H1 (cell line): Measurements from ENCODE around the gene CPED1. TPM values are rescaled to one million over a fixed set of nuclear protein-coding genes. Genes with fewer than 3 reads are reported as not detected.

Source experiments
- CTCF ChIA-PET: fragments of 300-600 bp; sonication (Branson Sonifier 250); formaldehyde crosslinking; loops from one replicate; lab custom pipeline; 2021; ENCODE audit not compliant: partially characterized antibody; lab: Charles Lee
- POLR2A ChIA-PET: fragments of 300-600 bp; sonication (Branson Sonifier 250); formaldehyde crosslinking; loops from one replicate; lab custom pipeline; 2021; ENCODE audit warnings: inconsistent platforms; ENCODE audit not compliant: partially characterized antibody; lab: Charles Lee
- DNase-seq, 2 experiments: peaks; one replicate each; pipeline versions ENCODE4 v3.0.0 to v3.0.0-alpha.2; 2010 to 2022; ENCODE audit warnings: low spot score in 2 of 2, low read depth in 1 of 2, mixed read lengths in 1 of 2
- FAIRE-seq: peaks from 2 replicates; lab custom pipeline; 2011; peaks lifted over from hg19 to GRCh38; lab: Jason Lieb, UNC
- H2AFZ ChIP-seq: 2 replicates; pipeline ENCODE4 v1.8.1; 2012; ENCODE audit warnings: low read length, inconsistent platforms
- H2AK5ac ChIP-seq: 2 replicates; pipeline ENCODE4 v1.6.1; 2013; ENCODE audit warnings: low read depth, low read length
- H2BK120ac ChIP-seq: replicated peaks from 2 replicates; pipeline ENCODE3; 2013; ENCODE audit warnings: low read depth, low read length, inconsistent platforms
- H2BK12ac ChIP-seq: 2 replicates; pipeline ENCODE4 v1.6.1; 2013; ENCODE audit warnings: low read depth, low read length
- H2BK15ac ChIP-seq: 2 replicates; pipeline ENCODE4 v1.6.1; 2013; ENCODE audit warnings: low read length
- H2BK20ac ChIP-seq: 2 replicates; pipeline ENCODE4 v1.6.1; 2013; ENCODE audit warnings: low read length
- H2BK5ac ChIP-seq: 2 replicates; pipeline ENCODE4 v1.6.1; 2013; ENCODE audit warnings: low read depth, low read length
- H3K14ac ChIP-seq: 2 replicates; pipeline ENCODE4 v1.6.1; 2013; ENCODE audit warnings: inconsistent platforms; ENCODE audit not compliant: insufficient read length
- H3K18ac ChIP-seq: 2 replicates; pipeline ENCODE4 v1.6.1; 2013; ENCODE audit warnings: low read length; ENCODE audit errors: extremely low read depth
- H3K23ac ChIP-seq: 2 replicates; pipeline ENCODE4 v1.6.1; 2013; ENCODE audit warnings: inconsistent platforms; ENCODE audit not compliant: insufficient read length
- H3K23me2 ChIP-seq: 2 replicates; pipeline ENCODE4 v1.6.1; 2013; ENCODE audit warnings: low read depth, low read length
- H3K27ac ChIP-seq: 2 replicates; pipeline ENCODE4 v1.6.1; 2011; ENCODE audit warnings: low read depth, low read length, inconsistent platforms
- H3K27me3 ChIP-seq, 4 experiments: replicated peaks in 1 of 4; 1 replicate in 1 of 4; 2 replicates in 3 of 4; pipeline versions ENCODE4 v1.6.1 to v1.8.1; 2011 to 2013; ENCODE audit warnings: low read length in 3 of 4, mild to moderate bottlenecking in 3 of 4, inconsistent platforms in 2 of 4, mixed read lengths in 2 of 4, moderate library complexity in 1 of 4; ENCODE audit not compliant: control insufficient read depth in 3 of 4, insufficient read depth in 3 of 4; ENCODE audit errors: extremely low read depth in 1 of 4
- H3K36me3 ChIP-seq, 4 experiments: 2 replicates each; pipeline versions ENCODE4 v1.6.1 to v1.8.1; 2011 to 2013; ENCODE audit warnings: mild to moderate bottlenecking in 4 of 4, low read length in 3 of 4, moderate library complexity in 2 of 4, control low read depth in 1 of 4, inconsistent platforms in 1 of 4; ENCODE audit not compliant: insufficient read depth in 4 of 4, control insufficient read depth in 2 of 4
- H3K4ac ChIP-seq: replicated peaks from 2 replicates; pipeline ENCODE3; 2013; ENCODE audit warnings: low read length, low read depth, mixed read lengths, inconsistent platforms; ENCODE audit not compliant: insufficient read length
- H3K4me1 ChIP-seq, 4 experiments: replicated peaks in 1 of 4; 1 replicate in 1 of 4; 2 replicates in 3 of 4; pipeline versions ENCODE4 v1.6.1 to v1.8.1; 2011 to 2013; ENCODE audit warnings: low read length in 3 of 4, inconsistent platforms in 2 of 4, mixed read lengths in 1 of 4; ENCODE audit not compliant: insufficient read depth in 4 of 4, control insufficient read depth in 3 of 4
- H3K4me2 ChIP-seq, 2 experiments: 2 replicates each; pipeline versions ENCODE4 v1.6.1 to v1.8.1; 2011 to 2013; ENCODE audit warnings: low read depth in 2 of 2, low read length in 2 of 2, control low read depth in 1 of 2, inconsistent platforms in 1 of 2, mild to moderate bottlenecking in 1 of 2; ENCODE audit not compliant: insufficient read depth in 1 of 2
- H3K4me3 ChIP-seq, 4 experiments: fragments of 200-600, 300-600 bp in 1 of 4; sonication (generic), shearing (Covaris generic), sonication (Bioruptor Twin) in 1 of 4; 2 replicates each; pipeline versions ENCODE4 v1.5.1 to v1.8.1; 2011 to 2016; ENCODE audit warnings: low read length in 4 of 4, low read depth in 3 of 4, control low read depth in 2 of 4, inconsistent platforms in 2 of 4, mild to moderate bottlenecking in 2 of 4, mixed read lengths in 1 of 4, moderate library complexity in 1 of 4; ENCODE audit not compliant: insufficient read depth in 2 of 4; ENCODE audit errors: extremely low read depth in 1 of 4
- H3K56ac ChIP-seq: replicated peaks from 2 replicates; pipeline ENCODE3; 2013; ENCODE audit warnings: low read depth, mild to moderate bottlenecking, mixed read lengths, low read length, inconsistent platforms; ENCODE audit not compliant: insufficient read length
- H3K79me1 ChIP-seq: 2 replicates; pipeline ENCODE4 v1.6.1; 2013; ENCODE audit warnings: low read depth, low read length, control low read depth
- H3K79me2 ChIP-seq, 2 experiments: 2 replicates each; pipeline versions ENCODE4 v1.6.1 to v1.8.1; 2012 to 2013; ENCODE audit warnings: low read length in 2 of 2, mild to moderate bottlenecking in 2 of 2, inconsistent platforms in 1 of 2; ENCODE audit not compliant: insufficient read depth in 2 of 2, control insufficient read depth in 1 of 2
- H3K9ac ChIP-seq, 4 experiments: replicated peaks in 1 of 4; 1 replicate in 1 of 4; 2 replicates in 3 of 4; pipeline versions ENCODE4 v1.6.1 to v1.8.1; 2011 to 2013; ENCODE audit warnings: low read depth in 3 of 4, low read length in 3 of 4, control low read depth in 2 of 4, mild to moderate bottlenecking in 2 of 4, moderate library complexity in 2 of 4, inconsistent platforms in 1 of 4; ENCODE audit errors: extremely low read depth in 1 of 4
- H3K9me3 ChIP-seq, 2 experiments: 2 replicates each; pipeline versions ENCODE4 v1.6.1 to v1.8.1; 2012 to 2013; ENCODE audit warnings: mild to moderate bottlenecking in 2 of 2, moderate library complexity in 2 of 2, control low read depth in 1 of 2, inconsistent platforms in 1 of 2, low read depth in 1 of 2, low read length in 1 of 2, mixed read lengths in 1 of 2; ENCODE audit not compliant: insufficient read depth in 2 of 2
- H4K20me1 ChIP-seq, 2 experiments: replicated peaks in 1 of 2; 2 replicates each; pipeline versions ENCODE3 to v1.8.1; 2011 to 2013; ENCODE audit warnings: inconsistent platforms in 2 of 2, low read length in 2 of 2, mild to moderate bottlenecking in 1 of 2; ENCODE audit not compliant: insufficient read depth in 2 of 2, control insufficient read depth in 1 of 2
- H4K5ac ChIP-seq: 2 replicates; pipeline ENCODE4 v1.6.1; 2013; ENCODE audit warnings: low read length, low read depth, mixed read lengths, inconsistent platforms; ENCODE audit not compliant: insufficient read length
- H4K8ac ChIP-seq: 2 replicates; pipeline ENCODE4 v1.8.0; 2013; ENCODE audit warnings: mild to moderate bottlenecking, moderate library complexity, low read length, inconsistent platforms; ENCODE audit not compliant: insufficient read depth; ENCODE audit errors: extremely low read depth
- H4K91ac ChIP-seq: replicated peaks from 2 replicates; pipeline ENCODE3; 2013; ENCODE audit warnings: low read length, mixed read lengths, inconsistent platforms; ENCODE audit not compliant: insufficient read length
- KDM4A ChIP-seq: IDR thresholded peaks from one replicate; pipeline ENCODE4 v1.7.1; 2012; ENCODE audit warnings: low read depth, mild to moderate bottlenecking, moderate library complexity, low read length, inconsistent platforms; ENCODE audit not compliant: severe bottlenecking
- POLR2AphosphoS5 ChIP-seq: IDR thresholded peaks from 2 replicates; pipeline ENCODE4 v1.6.1; 2011; ENCODE audit warnings: low read depth, low read length
- RNF2 ChIP-seq: fragments of 200-900, 300-1000 bp; sonication (generic); IDR thresholded peaks from 2 replicates; pipeline ENCODE4 v1.7.1; 2016; ENCODE audit warnings: borderline replicate concordance, low read depth, mild to moderate bottlenecking, antibody characterized with exemption, low read length; ENCODE audit not compliant: poor library complexity, severe bottlenecking; ENCODE audit errors: missing control alignments
- RXRA ChIP-seq: IDR thresholded peaks from 2 replicates; pipeline ENCODE4 v1.6.1; 2011; ENCODE audit warnings: low read depth, mild to moderate bottlenecking, low read length, moderate library complexity; ENCODE audit not compliant: insufficient read depth
- WGBS, 2 experiments: shearing (Covaris generic) in 1 of 2; methylation state at CpG; one replicate each; pipeline versions ENCODE4 v1.1.6 to v1.1.7; 2013 to 2015; ENCODE audit warnings: low lambda C conversion rate in 2 of 2, mixed read lengths in 2 of 2, inconsistent platforms in 1 of 2, low coverage in 1 of 2, missing lambda C conversion rate in 1 of 2; ENCODE audit not compliant: insufficient replicate concordance in 2 of 2, insufficient coverage in 1 of 2, insufficient read length in 1 of 2; ENCODE audit errors: extremely low coverage in 1 of 2, missing lambda C conversion rate in 1 of 2; 5-methylcytosine and 5-hydroxymethylcytosine counted together
- polyA plus RNA-seq, 7 experiments: library from polyadenylated mRNA; depleted of rRNA in 3 of 7; stranded (reverse) in 5 of 7; unstranded in 2 of 7; fragments of >200 nt in 5 of 7; fragments of 200-250 nt in 2 of 7; gene quantifications; 1 replicate in 5 of 7; 2 replicates in 1 of 7; 4 replicates in 1 of 7; pipeline versions ENCODE4 v1.2.1 to v1.2.3, GENCODE V29; 2011 to 2013; ENCODE audit warnings: missing spikeins in 2 of 7, mixed read lengths in 2 of 7
- total RNA-seq: library from RNA; stranded (reverse); fragmentation: NEBNext Ultra II Directional; extraction: Animal tissue kit (Norgen Biotek cat#: 25700); gene quantifications from 2 replicates; pipeline ENCODE4 v1.2.1, GENCODE V29; 2021
- TF ChIP-seq, protein P1 (sequence below): IDR thresholded peaks from 2 replicates; pipeline ENCODE4 v1.6.1; 2011; ENCODE audit warnings: low read length, improper control_type of control experiment

The CPED1 gene
- total and polyA plus RNA-seq, 2 of the 8 experiments (the other 6 are each of a cell fraction or from before 2014, with no cell fraction given) = 0.08 to 0.39 TPM

DNA sequence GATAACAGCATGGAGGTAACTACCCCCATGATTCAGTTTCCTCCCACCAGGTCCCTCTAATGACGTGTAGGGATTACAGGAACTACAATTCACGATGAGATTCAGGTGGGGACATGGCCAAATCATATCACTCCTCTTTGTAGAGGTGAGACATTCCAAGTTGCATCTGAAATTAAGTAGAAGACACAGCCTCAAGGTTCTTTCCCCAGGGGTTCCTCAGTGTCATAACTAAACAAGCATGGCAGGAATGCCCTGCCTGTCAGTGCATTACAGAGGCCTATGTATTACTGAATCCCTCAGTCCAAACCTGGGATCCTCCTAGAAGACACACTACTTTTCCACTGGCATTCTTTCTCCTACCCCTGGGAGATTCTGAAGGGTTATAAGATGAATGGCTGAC lies 297.7 kb downstream of the CPED1 start:
- CTCF ChIA-PET = no interaction called here
- Histone ChIP-seq H3K23ac (no peak overlapping the region), H3K4me2 (no peak overlapping the region)
- TF ChIP-seq, protein P1, sequence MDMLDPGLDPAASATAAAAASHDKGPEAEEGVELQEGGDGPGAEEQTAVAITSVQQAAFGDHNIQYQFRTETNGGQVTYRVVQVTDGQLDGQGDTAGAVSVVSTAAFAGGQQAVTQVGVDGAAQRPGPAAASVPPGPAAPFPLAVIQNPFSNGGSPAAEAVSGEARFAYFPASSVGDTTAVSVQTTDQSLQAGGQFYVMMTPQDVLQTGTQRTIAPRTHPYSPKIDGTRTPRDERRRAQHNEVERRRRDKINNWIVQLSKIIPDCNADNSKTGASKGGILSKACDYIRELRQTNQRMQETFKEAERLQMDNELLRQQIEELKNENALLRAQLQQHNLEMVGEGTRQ = no peak
- no peak for TF ChIP-seq KDM4A
- no peak for TF ChIP-seq POLR2AphosphoS5
- no peak for TF ChIP-seq RNF2
- no peak for TF ChIP-seq RXRA

More for the DNA sequence above, 297.7 kb downstream of the CPED1 start:
- Histone ChIP-seq H3K56ac (no peak overlapping the region), H3K4me3 (no peak overlapping the region), H2BK5ac (no peak overlapping the region), H2BK20ac (no peak overlapping the region), H4K91ac (no peak overlapping the region), H4K5ac (no peak overlapping the region), H3K4ac (no peak overlapping the region), H3K27ac (no peak overlapping the region), H3K9ac (no peak overlapping the region), H3K36me3 (no peaks in the 10 kb centered on the region; a peak in 1 of 8 replicates), H3K27me3 (no peaks in the 10 kb centered on the region), H4K8ac (no peak overlapping the region), H3K18ac (no peak overlapping the region), H2BK12ac (no peak overlapping the region), H3K9me3 (peaks cover 13 to 22% of the 10 kb centered on the region in 2 experiments; a peak in 3 of 4 replicates), H2AK5ac (no peak overlapping the region), H3K23me2 (no peaks in the 10 kb centered on the region; the same call in 1 of the 2 replicates), H2BK15ac (no peak overlapping the region), H2BK120ac (no peak overlapping the region), H3K4me1 (no peaks in the 10 kb centered on the region), H4K20me1 (no peaks in the 10 kb centered on the region), H3K14ac (no peak overlapping the region), H3K79me2 (no peaks in the 10 kb centered on the region), H3K79me1 (no peaks in the 10 kb centered on the region), H2AFZ (no peak overlapping the region)
- 94% methylated on average over 2 of the region's 2 CpGs; no CpG with 5 or more reads in 1 of the 2 experiments for WGBS, 2 experiments
- DNase-seq (no peak), FAIRE-seq (no peak)
- POLR2A ChIA-PET = no interaction called here
